ENCODE data around the gene GNA12.

GNA12 gene

DNA sequence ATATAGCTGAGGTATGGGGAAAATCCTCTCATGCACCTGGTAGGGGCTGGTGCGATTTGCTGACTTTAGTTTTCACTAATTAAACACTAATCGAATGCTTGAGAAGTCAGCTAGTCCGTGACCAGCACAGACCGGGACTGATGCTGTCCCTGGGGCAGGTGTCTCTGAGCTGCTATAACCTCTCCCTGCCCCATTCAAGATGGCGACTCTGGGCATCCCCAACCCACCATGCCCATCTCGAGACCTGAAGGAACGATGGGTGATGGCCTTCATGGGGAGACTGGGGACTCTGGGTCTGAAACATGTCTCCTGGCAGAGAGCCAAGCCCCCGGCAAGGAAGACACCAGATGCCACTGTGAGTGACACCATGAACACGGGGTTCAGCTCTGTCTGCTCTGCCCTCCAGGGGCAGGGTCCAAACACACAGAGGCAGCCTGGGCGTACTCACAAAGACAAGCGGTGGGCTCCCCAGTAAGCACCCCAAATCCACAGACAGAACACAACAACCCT lies 57.4 kb downstream of the GNA12 start:
- DNase-seq, result no peak

DNA sequence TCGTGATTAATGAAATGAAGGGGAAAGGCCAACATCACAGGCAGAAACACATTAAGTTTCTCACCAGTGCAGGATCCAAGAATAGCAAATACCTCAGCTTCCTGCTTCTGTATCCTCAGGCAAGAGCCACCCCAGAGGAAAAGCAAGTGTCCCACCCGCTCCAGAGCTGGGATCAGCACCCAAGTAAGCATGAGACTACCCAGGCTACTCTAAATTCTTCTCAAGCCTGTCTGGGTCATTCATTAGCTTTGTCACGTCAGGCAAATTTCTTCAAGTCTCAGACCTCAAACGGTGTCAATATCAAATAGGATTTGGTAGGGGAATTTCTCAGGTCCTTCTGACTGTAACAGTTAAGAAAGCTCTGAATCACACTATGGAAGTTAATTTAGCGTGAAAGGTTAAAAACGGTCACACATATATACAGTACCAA lies 59.0 kb downstream of the GNA12 start:
- no peak for DNase-seq

DNA sequence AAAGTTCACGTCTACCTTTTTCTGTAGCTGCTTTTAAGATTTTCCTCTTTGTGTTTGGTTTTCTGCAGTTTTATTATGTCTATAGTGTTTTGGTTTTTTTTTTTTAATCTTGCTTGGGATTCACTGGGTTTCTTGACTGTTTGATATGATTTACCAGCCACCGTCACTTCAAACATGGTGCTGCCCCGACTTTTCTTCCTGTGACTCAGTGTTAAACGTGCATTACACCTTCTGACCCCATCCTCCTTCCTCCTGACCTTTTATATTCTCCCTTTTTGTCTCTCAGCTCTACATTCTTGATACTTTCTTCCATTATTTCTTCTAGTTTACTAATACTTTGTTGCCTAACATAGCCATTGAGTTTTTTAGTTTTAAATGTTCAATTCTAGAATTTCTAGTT lies 61.5 kb downstream of the GNA12 start:
- DNase-seq, result no peak

DNA sequence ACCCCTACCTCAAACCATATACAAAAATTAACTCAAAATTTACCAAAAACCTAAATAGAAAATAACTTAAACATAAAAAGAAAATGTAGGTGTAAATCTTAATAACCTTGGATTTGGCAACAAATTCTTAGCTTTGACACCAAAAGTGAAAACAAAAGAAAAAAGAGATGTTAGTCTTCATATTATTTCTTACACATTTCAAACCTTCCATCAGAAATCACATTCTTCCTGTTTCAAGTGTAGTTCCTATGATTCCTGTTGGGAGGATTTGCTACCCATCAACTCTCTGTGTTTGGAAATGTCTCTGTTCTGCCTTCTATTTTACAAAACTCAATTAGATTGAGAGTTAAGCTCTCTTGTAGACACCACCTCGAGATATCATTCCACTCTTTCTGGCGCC lies 62.0 kb downstream of the GNA12 start:
- no peak for DNase-seq

DNA sequence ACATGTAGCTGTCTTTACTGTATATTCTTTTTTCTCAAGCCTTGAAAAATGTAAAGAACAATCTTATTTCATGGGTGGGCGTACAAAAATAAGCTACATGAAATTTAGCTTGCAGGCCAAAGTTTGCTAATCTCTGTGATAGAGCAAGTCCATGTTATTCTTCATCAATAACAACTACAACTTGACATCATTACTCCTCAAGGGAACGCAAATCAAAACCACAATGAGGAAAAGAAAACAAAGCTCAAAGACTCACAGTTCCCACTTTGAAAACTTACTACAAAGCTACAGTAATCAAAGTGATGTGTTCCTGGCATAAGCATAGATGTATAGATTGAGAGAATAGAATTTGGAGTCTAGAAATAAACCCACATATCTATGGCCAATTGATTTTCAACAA lies 62.5 kb downstream of the GNA12 start:
- DNase-seq, result no peak

DNA sequence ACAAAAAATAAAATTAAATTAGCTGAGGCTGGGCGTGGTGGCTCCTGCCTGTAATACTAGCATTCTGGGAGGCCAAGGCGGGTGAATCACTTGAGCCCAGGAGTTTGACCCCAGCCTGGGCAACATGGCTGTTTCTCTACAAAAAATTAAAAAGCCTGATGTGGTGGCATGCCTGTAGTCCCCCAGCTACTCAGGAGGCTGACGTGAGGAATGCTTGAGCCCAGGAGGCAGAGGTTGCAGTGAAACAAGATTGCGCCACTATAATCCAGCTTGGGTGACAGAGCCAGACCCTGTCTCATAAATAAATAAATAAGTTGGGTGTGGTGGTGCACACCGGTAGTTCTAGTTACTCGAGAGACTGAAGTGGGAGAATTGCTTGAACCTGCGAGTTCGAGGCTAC lies 65.1 kb downstream of the GNA12 start:
- DNase-seq, result no peak

DNA sequence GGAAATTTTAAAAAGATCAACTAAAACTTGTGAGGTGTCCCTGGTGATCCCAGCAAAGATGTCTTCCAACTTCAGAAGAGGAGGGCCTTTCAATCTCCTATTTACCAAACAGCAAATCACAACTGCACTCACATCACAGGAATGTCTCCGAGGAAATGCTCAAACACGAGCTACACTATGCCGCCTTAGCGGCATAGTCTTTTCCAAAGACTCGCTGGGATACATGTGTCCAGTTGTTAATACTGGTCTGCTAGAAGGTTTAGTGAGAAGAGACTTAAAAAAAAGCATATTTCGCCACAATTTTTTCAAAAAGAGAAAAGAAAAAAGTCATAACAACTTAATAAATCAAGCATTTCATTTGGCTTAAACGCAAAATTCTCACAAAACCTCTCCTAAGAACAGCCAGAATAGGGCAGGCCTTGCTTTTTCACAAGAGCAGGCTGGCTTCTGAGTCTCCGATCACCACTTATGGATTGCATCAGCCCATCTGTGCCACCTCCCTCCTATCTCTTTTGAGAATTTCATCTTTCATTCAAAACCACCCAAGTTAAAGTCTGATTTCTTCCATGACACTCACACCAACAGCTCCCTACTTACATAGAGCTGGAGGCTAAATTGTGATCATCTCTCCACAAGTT lies 66.1 kb downstream of the GNA12 start:
- no peak for DNase-seq

DNA sequence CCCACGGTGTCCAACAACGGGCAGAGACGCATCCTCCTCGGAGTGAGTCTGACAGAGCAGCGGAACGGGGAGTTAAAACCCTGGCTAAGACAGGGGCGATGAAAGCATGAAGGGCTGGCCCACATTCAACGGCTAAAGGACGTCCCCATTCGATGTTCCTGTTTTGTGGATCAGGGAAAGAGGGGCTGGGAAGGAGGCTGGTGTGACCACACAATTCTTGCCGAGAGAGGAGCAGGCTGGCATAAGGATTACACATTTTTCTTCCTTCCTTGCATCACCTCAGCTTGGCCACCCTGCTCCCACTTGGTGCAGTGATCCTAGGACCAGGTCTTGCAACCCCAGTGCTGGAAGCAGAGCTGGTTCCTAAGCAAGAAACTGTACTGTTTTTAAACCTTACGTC lies 67.7 kb downstream of the GNA12 start:
- DNase-seq, result no peak

DNA sequence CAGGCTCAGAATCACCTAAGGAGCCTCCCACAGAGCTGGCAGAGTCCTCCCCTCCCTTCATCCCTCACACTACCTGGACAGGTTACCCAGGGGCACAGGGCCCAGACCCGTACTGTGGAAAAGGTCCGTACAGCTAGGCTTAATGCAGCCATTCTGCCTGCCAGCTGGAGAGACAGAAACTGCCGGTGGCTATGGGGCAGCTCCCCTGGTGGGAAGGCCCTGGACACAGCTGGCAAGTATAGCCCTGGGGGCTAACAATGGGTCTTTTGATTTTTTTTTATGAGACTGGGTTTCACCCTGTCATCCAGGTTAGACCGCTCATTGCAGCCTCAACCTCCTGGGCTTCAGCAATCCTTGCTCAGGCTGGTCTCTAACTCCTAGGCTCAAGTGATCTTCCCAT lies 68.3 kb downstream of the GNA12 start:
- DNase-seq, result peak in 1 of 58 donors; percentile 37

DNA sequence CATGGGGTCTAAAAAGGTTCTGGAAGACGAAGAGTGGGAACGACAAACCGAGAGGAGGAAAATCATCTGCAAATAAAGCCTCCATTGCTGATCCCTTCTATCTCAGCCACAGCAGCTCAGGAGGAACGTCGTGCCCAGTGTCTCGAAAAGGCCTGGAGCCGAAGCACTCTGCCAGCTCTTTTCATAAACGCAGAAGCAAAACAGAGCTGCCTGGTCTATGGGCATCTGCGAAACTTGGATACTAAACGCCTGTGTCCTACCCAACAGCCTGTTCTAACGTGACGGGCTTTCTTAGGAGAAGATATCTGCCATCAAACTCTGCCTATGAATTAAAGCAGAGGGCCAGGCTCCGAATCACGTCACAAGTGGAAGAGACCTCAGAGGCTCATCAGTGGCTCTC lies 68.7 kb downstream of the GNA12 start:
- peak in 26 of 58 donors; percentile 21 to 71 (median 40) for DNase-seq

DNA sequence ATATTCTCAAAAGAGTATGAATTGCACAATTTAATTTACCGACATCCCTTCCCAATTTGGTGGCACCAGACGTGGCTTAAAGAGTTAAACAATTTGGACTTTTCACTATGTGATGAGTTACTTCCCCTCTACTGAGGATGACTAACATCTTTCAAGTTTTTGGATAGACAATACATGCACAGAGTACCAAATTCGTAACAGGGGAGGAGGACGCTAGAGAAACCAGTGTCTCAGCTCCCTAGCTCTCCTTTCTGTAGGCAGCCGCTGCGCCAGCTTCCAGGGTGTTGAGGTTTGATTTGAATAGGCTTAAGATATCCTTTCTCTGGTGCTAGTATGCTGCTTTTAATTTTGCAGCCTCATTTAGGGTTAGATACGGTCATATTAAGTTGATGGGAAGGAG lies 69.2 kb downstream of the GNA12 start:
- DNase-seq, result peak in 5 of 58 donors; percentile 20 to 61 (median 35)

DNA sequence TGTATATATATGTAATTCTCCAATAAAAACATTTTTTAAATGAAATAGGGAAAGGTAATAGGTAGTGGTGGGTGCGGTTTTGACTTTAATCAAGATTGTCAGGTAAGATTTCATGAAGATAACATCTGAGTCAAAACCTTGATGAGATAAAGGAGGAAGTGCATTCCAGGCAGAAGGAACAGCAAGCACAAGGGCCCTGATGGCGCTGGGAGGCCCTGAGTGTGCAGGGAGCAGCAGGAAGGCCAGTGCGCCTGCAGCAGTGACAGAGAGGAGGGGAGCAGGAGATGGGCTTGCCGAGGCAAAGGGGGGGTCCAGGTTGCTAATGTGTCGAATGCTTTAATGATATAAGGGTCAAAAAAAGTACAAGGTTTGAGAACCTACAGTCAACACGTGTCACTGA lies 69.8 kb downstream of the GNA12 start:
- DNase-seq, result no peak

DNA sequence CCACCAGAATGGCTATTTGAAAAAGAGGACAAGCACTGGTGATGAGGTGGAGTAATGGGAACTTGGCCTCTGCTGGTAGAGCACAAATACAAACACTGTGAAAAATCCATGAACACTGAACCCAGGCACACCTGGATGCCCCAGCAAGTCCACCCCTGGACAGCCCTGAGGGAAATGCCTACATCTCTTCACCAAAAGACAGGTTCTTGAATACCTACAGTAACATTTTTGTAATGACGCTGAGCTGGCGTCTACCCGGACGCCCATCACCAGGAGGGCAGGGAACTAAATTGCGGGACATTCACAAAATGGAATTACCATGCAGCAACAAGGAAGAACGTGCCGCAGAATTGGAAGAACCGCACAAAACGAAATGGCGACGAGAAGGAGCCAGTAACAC lies 70.5 kb downstream of the GNA12 start:
- DNase-seq, result no peak

DNA sequence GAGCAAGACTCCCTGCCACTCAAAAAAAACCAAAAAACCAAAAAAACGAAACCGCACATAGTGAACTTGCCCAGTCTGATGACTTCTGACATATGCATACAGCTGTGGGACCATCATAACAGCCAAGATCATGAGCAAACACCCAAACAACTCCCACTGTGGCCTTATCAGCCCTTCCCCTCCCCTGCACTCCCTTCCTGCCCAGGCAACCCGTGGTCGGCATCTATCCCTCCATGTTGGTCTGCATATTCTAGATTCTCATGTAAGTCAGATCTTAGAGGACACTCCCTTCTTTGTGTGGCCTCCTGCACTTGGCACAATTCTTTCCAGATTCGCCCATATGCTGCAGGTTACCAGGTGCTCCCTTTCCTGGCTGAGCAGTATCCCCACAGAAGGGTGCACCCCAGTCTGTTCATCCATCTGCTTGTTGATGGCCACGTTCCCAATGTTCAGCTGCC lies 72.8 kb downstream of the GNA12 start:
- DNase-seq, result no peak

DNA sequence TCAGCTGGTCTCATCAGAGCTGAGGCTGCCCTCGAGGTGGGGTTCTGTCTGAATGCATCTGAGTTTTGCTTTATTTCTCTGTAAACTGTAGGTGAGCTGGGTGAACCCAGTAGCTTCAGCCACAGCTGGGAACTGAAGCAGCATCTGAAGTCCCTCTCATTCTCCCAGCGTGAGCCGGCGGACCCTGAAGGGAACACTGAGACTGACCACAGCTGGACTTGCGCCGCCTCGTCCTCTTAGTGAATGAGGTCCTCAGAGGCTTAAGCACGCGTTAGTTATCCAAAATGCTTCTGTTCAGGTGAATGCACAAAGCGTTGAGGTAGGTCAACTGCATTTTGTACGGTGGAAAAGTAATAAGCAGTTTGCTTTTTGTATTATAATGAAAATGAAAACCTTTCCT lies 79.5 kb downstream of the GNA12 start:
- DNase-seq, result no peak

DNA sequence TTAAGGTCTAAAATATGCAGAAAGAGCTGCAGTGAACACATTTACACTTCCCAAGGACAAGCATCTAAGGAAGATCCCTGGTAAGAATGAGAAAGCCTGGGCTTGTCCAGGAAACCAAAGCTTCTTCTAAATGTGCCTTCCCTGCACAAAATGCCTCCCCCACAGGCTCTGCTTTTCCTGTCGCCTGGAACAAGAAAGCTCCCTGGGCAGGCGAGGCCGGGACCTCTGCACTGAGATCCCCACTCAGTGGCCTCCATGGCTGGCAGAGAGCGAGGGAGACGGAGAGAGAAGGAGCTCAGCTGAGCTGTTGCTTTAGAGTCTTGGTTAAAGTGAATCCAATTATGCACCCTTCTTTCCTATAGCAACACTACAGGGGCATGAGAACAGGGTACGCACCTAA lies 80.5 kb downstream of the GNA12 start:
- no peak for DNase-seq

DNA sequence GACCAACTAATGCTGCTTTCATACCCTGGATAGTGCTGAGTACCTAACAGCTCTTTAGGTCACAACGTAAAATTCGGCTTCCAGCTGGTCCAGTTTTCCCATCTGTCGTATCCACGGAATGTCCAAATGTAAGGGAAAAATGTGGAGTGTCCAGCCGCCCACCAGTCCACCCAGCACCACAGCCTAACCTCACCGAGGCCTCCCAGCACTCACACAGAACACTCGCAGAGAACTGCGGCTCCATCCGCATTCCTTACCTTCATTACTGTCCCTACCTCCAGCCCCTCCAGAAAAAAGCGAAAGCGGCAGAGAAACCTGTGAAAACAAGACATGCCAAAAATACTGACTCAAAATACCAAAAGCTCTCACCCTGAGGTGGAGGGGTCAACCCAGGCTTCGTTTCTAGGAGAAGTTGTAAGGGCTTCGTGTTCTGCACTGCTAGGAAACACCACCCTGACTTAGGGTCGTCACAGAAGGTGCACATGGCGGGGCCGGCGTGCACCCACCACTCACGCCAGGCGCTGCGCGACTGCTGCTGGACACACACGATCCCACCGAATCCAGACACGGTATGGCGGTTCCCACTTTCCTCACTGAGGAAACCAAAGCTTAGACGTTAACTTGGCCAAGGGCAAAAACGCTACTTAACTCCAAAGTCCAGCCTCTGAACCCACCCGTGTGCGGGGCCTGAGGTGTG lies 82.2 kb downstream of the GNA12 start:
- no peak for DNase-seq

DNA sequence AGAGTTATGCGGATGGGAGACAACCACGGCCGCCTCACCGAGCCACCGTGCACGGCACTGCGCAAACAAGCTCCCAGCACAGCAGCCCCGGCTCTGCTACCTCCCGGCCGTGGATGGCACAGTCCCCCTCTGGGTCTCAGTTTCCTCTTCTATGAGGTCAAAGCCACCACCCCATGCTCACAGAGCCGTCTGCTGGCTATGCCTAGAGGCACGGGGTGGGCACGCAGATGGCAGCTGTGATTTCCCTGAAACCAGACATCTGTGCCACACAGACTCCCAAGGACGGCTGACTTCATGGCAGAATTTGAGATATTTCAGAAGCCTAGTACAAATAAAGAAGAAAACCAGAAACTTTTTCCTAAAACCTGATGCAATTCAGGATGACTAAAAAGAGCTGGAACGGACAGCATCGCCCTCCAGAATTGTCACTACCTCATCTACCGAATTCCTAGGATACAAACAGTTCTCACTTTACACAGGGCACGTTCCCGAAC lies 82.9 kb downstream of the GNA12 start:
- peak in 5 of 58 donors; percentile 23 to 55 (median 31) for DNase-seq

DNA sequence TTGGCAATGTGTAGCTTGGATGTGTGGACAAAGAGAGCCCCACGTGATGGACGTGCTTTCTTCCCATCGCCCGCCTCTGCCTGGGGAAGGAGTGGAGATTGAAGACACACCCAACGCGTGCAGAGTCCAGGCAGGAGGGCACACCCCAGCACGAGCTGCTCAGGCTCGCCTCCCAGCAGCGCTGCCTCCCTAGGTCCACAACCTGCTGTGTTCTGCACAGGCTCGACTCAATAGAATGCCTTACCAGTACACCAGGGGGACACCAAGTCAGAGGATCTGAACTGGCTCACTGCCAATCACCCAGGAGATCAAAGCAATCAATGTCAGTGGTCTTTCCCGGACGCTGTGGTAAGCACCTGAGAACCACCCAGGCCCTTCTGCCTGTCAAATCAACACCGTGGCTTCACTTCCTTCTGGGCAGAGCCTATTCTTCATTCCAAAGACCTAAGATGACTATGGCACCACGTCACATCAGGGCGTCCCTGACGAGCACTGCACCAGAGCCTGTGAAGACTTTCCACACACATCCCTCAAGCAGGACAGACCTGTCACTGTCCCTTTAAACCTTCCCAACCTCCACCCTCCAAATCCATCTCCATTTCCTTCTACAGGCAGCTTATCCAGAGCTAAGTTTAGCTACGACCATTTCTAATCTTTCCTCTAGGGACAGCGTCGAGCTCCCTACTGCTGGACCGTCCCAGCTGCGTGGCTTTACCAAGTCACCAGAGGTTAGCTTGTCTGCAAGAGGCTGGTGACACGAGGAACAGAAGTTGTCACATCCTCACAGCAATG lies 83.8 kb downstream of the GNA12 start:
- DNase-seq, result peak in 15 of 58 donors; percentile 13 to 79 (median 49)

DNA sequence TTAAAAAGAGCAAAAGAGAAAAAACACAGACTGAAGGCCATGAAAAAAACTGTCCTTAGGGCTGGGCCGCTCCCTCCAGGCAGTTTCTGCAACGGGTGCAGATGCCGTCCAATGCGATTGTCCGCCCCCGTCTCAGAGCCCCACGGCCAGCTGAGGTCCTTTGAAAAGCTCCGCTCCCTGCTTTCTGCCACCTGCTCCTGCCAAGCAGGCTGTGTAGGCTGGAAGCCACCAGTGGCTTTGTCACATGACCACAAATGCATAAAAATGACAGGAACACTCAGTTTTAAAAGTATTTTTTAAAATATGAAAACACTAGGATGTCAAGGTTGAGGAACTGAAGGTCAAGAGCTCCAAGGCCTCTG lies 84.4 kb downstream of the GNA12 start:
- peak in 38 of 58 donors; percentile 19 to 79 (median 54) for DNase-seq

DNA sequence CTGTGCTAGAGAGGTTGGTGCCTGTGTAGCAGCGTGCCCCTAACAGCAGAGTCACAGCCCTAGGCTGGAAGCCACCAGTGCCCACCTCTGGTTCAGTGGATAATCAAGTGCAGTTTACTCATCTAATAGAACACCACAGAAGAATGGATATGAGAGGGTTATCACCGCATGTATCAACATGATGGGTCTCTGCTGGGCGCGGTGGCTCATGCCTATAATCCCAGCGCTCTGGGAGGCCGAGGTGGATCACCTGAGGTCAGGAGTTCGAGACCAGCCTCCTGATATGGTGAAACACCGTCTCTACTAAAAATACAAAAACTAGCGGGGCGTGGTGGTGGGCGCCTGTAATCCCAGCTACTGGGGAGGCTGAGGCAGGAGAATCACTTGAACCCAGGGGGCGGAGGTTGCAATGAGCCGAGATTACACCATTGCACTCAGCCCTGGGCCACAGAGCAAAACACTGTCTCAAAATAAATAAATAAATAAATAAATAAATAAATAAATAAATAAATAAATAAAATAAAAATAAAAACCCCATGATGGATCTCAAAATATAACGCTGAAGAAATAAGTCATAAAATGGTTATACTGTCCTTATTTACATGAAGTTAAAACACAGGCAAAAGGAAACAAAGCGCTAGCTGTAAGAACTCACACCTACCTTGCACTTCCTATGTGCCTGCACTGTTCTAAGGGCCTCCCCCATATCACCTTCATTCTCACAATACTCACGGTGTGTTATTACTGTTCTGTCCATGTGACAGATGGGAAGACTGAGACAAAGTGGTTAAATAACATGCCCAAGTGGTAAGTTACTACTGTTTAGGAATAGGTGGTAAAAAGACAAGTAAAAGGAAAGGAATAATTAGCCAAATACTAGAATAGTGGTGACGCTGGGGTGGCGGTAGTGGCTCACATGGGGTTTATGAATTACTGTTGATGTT lies 85.2 kb downstream of the GNA12 start:
- DNase-seq, result no peak
